GM21528 (cell line): ENCODE measurements around the gene ZNRF3.

Experiments
- ATAC-seq: cut with Tn5 transposase; IDR thresholded peaks from one replicate; pipeline ENCODE4 v1.9.1; 2021; ENCODE audit warnings: mild to moderate bottlenecking, moderate library complexity; ENCODE audit not compliant: unreplicated experiment, low FRiP score

Gene ZNRF3

GRCh38 chr22:29106839-29107238, 223.5 kb downstream of the ZNRF3 start:
- no peak for ATAC-seq
